Transverse colon (tissue), 4 donors: ENCODE data around the gene HHIPL1. TPM values are rescaled to one million over a fixed set of nuclear protein-coding genes. Genes with fewer than 3 reads are reported as not detected.
"Not testable (repeated sequence)": the region's sequence is repeated elsewhere in the genome, so short reads cannot be mapped to it uniquely, and the experiment has no call there.

Experiments
- DNase-seq: peaks from one replicate; pipeline ENCODE4 v3.0.0-alpha.2; 2019
- H3K27ac ChIP-seq, 4 donors: fragments of 200-600 bp; sonication (generic); 2 replicates each; pipeline ENCODE4 v1.5.1; 2016 to 2018; ENCODE audit warnings: inconsistent platforms in 4 of 4
- H3K27me3 ChIP-seq: fragments of 200-600 bp; sonication (generic); 2 replicates; pipeline ENCODE4 v1.5.1; 2017; ENCODE audit warnings: inconsistent platforms
- H3K36me3 ChIP-seq, 4 donors: fragments of 200-600 bp; sonication (generic); 2 replicates each; pipeline ENCODE4 v1.5.1; 2017 to 2019; ENCODE audit warnings: inconsistent platforms in 4 of 4
- H3K4me1 ChIP-seq, 4 donors: fragments of 200-600 bp; sonication (generic); 2 replicates each; pipeline ENCODE4 v1.5.1; 2017 to 2020; ENCODE audit warnings: inconsistent platforms in 4 of 4
- H3K4me3 ChIP-seq, 4 donors: fragments of 200-600 bp; sonication (generic); 1 replicate in 1 of 4; 2 replicates in 3 of 4; pipeline versions ENCODE4 v1.5.1 to v1.6.1; 2017 to 2019; ENCODE audit warnings: inconsistent platforms in 4 of 4
- H3K9me3 ChIP-seq, 2 donors: fragments of 200-600 bp; sonication (generic); 2 replicates each; pipeline ENCODE4 v1.5.1; 2017 to 2019; ENCODE audit warnings: inconsistent platforms in 2 of 2
- CTCF ChIP-seq, 5 experiments: fragments of 200-600 bp in 3 of 5; fragments of 450-650 bp in 2 of 5; sonication (generic) in 3 of 5; IDR thresholded peaks; 1 replicate in 2 of 5; 2 replicates in 3 of 5; pipeline ENCODE4 v1.5.1; 2016 to 2017; ENCODE audit warnings: antibody characterized with exemption in 5 of 5, inconsistent platforms in 3 of 5, mild to moderate bottlenecking in 2 of 5, moderate library complexity in 1 of 5
- EP300 ChIP-seq: sonication (generic); formaldehyde crosslinking; IDR thresholded peaks from one replicate; pipeline ENCODE4 v1.6.1; 2017; ENCODE audit warnings: antibody characterized with exemption, low read depth
- POLR2A ChIP-seq: fragments of 450-650 bp; IDR thresholded peaks from one replicate; pipeline ENCODE4 v1.6.1; 2016; ENCODE audit warnings: antibody characterized with exemption, mild to moderate bottlenecking, moderate library complexity
- POLR2AphosphoS5 ChIP-seq, 3 donors: sonication (generic); formaldehyde crosslinking; IDR thresholded peaks; one replicate each; pipeline ENCODE4 v1.6.1; 2016; ENCODE audit warnings: antibody characterized with exemption in 3 of 3
- WGBS, 2 donors: methylation state at CpG; one replicate each; pipeline ENCODE4 v1.1.5; 2018; ENCODE audit warnings: low coverage in 1 of 2; 5-methylcytosine and 5-hydroxymethylcytosine counted together
- in situ Hi-C, 4 donors: fragments of 200-750 bp; cut with MboI; loops; one replicate each; pipeline versions ENCODE4 v1.15.0 to v1.15.1; 2017; ENCODE audit warnings: low sequenced_read_pairs in 3 of 4, low pct_ligation_motif_present in 1 of 4, low pct_unique_long_range_greater_than_20kb in 1 of 4
- intact Hi-C: fragments of 100-400 bp; cut with DNase I; formaldehyde crosslinking; loops from one replicate; pipeline ENCODE4 v1.15.1; 2023; ENCODE audit warnings: low total_unique reads
- total RNA-seq, 4 donors: library from RNA; depleted of rRNA; stranded (reverse); fragments of >200 nt; gene quantifications; one replicate each; pipeline ENCODE4 v1.1.0, GENCODE V29; 2016

HHIPL1 gene
- total RNA-seq, 4 donors from 2014 or later, result 0.40 to 31.0 (median 0.87) TPM

GRCh38 chr14:99659333-99659741 is 14.4 kb downstream of the HHIPL1 start:
- H3K9me3 ChIP-seq, result no peaks in the 10 kb centered on the region
- no peak overlapping the region for H3K4me3 ChIP-seq
- peaks cover 0 to 2% (median 0%) of the 10 kb centered on the region in 4 donors for H3K4me1 ChIP-seq
- in situ Hi-C loops, result no loop called here
- TF ChIP-seq POLR2AphosphoS5 (IDR thresholded peaks at IDR 0.05) (no peak), CTCF (IDR thresholded peaks at IDR 0.05) (peak in 2 of 5 experiments; percentile 12 to 23)
- intact Hi-C loops, result no loop called here
- H3K27ac ChIP-seq, result no peak overlapping the region
- H3K36me3 ChIP-seq, result no peaks in the 10 kb centered on the region
- DNase-seq, result no peak
- 7% methylated on average over 3 of the region's 58 CpGs; no CpG with 5 or more reads in 1 of the 2 donors for WGBS, 2 donors
- H3K27me3 ChIP-seq, result peaks cover 40% of the 10 kb centered on the region

GRCh38 chr14:99660006-99660566 is 15.2 kb downstream of the HHIPL1 start:
- Histone ChIP-seq H3K27me3 (peaks cover 40% of the 10 kb centered on the region), H3K9me3 (no peaks in the 10 kb centered on the region), H3K27ac (no peak overlapping the region), H3K4me1 (no peaks in the 10 kb centered on the region), H3K36me3 (no peaks in the 10 kb centered on the region), H3K4me3 (no peak overlapping the region)
- in situ Hi-C loops, result no loop called here
- TF ChIP-seq POLR2A, result no peak
- WGBS, 2 donors, result 45% methylated on average over 37 of the region's 37 CpGs; no CpG with 5 or more reads in 1 of the 2 donors
- DNase-seq, result no peak
- intact Hi-C loops, result no loop called here

- 71% methylated on average over 4 of the region's 4 CpGs; no CpG with 5 or more reads in 1 of the 2 donors for WGBS, 2 donors
- no peak for DNase-seq
- no peaks in the 10 kb centered on the region for H3K4me1 ChIP-seq
- no peaks in the 10 kb centered on the region for H3K36me3 ChIP-seq
- intact Hi-C loops (no loop called here), in situ Hi-C loops (no loop called here)
- H3K9me3 ChIP-seq, result no peaks in the 10 kb centered on the region
- H3K4me3 ChIP-seq, result no peak overlapping the region
- peaks cover 40% of the 10 kb centered on the region for H3K27me3 ChIP-seq
- H3K27ac ChIP-seq, result no peak overlapping the region
- TF ChIP-seq EP300 (no peak), POLR2A (no peak), POLR2AphosphoS5 (IDR thresholded peaks at IDR 0.05) (no peak), CTCF (IDR thresholded peaks at IDR 0.05) (no peak)
These were observed 15.9 kb downstream of the HHIPL1 start for GRCh38 chr14:99660794-99661193.

- peaks cover 40% of the 10 kb centered on the region for H3K27me3 ChIP-seq
- H3K27ac ChIP-seq, result not testable (repeated sequence)
These were observed 16.3 kb downstream of the HHIPL1 start for GRCh38 chr14:99661206-99661605.

GRCh38 chr14:99662846-99663245 is 17.9 kb downstream of the HHIPL1 start:
- no peak for DNase-seq
- Histone ChIP-seq H3K4me3 (no peak overlapping the region), H3K36me3 (no peaks in the 10 kb centered on the region), H3K27me3 (peaks cover 35% of the 10 kb centered on the region), H3K4me1 (no peaks in the 10 kb centered on the region), H3K27ac (no peak overlapping the region), H3K9me3 (no peaks in the 10 kb centered on the region)
- intact Hi-C loops (no loop called here), in situ Hi-C loops (no loop called here)
- WGBS, 2 donors, result 40 to 83% methylated on average over 1 to 9 of the region's 10 CpGs
- TF ChIP-seq POLR2A (no peak), CTCF (IDR thresholded peaks at IDR 0.05) (no peak)

More at GRCh38 chr14:99661206-99661605, 16.3 kb downstream of the HHIPL1 start:
- H3K4me1 ChIP-seq, intact Hi-C loops, H3K4me3 ChIP-seq, H3K9me3 ChIP-seq, H3K36me3 ChIP-seq, in situ Hi-C loops, DNase-seq: not testable (repeated sequence)
